NOMO-1 treated with dmso at 0.1 percent for 144 hours (cell line): ENCODE results near the gene PTPRF.

Source experiments
- DNase-seq: peaks from one replicate; lab custom pipeline; 2025; ENCODE audit not compliant: unreplicated experiment; lab: John Stamatoyannopoulos, UW

The PTPRF gene

GRCh38 chr1:43573066-43573800 is 42.5 kb downstream of the PTPRF start:
- no peak for DNase-seq

- no peak for DNase-seq
Observed at GRCh38 chr1:43576521-43576920, 45.8 kb downstream of the PTPRF start.

- DNase-seq = no peak
Observed at GRCh38 chr1:43577655-43578542, 47.2 kb downstream of the PTPRF start.

GRCh38 chr1:43580039-43580438 is 49.4 kb downstream of the PTPRF start:
- no peak for DNase-seq

- DNase-seq = peak; percentile 49
Observed at GRCh38 chr1:43582162-43582566, 51.5 kb downstream of the PTPRF start.

- DNase-seq = no peak
Observed at GRCh38 chr1:43583058-43583457, 52.4 kb downstream of the PTPRF start.

GRCh38 chr1:43584204-43584603 is 53.5 kb downstream of the PTPRF start:
- DNase-seq = no peak

GRCh38 chr1:43585557-43585956 is 54.9 kb downstream of the PTPRF start:
- no peak for DNase-seq

GRCh38 chr1:43586136-43586731 is 55.6 kb downstream of the PTPRF start:
- DNase-seq = no peak

GRCh38 chr1:43587001-43587400 is 56.3 kb downstream of the PTPRF start:
- DNase-seq = no peak

GRCh38 chr1:43587594-43587993 is 56.9 kb downstream of the PTPRF start:
- DNase-seq = no peak

- no peak for DNase-seq
Observed at GRCh38 chr1:43588592-43588991, 57.9 kb downstream of the PTPRF start.

GRCh38 chr1:43590388-43590925 is 59.8 kb downstream of the PTPRF start:
- no peak for DNase-seq

- no peak for DNase-seq
Observed at GRCh38 chr1:43591181-43591580, 60.5 kb downstream of the PTPRF start.

GRCh38 chr1:43592051-43592665 is 61.5 kb downstream of the PTPRF start:
- DNase-seq = no peak

GRCh38 chr1:43592974-43593683 is 62.4 kb downstream of the PTPRF start:
- no peak for DNase-seq

GRCh38 chr1:43596579-43596978 is 65.9 kb downstream of the PTPRF start:
- no peak for DNase-seq

- no peak for DNase-seq
Observed at GRCh38 chr1:43597028-43597427, 66.3 kb downstream of the PTPRF start.

- no peak for DNase-seq
Observed at GRCh38 chr1:43597721-43598120, 67.0 kb downstream of the PTPRF start.

- DNase-seq = no peak
Observed at GRCh38 chr1:43598622-43599021, 67.9 kb downstream of the PTPRF start.
